C4-2B (cell line): ENCODE results near the gene MYH10.

Experiments used
- H3K27ac ChIP-seq: fragments of 450-650 bp; 2 replicates; pipeline ENCODE4 v1.5.1; 2017
- ZFX ChIP-seq: fragments of 450-650 bp; IDR thresholded peaks from 2 replicates; pipeline ENCODE4 v1.6.1; 2017
- TF ChIP-seq, protein P1 (sequence below): fragments of 450-650 bp; conservative IDR thresholded peaks from 2 replicates; pipeline ENCODE4 v1.5.1; 2017; ENCODE audit warnings: mild to moderate bottlenecking

The MYH10 gene

DNA sequence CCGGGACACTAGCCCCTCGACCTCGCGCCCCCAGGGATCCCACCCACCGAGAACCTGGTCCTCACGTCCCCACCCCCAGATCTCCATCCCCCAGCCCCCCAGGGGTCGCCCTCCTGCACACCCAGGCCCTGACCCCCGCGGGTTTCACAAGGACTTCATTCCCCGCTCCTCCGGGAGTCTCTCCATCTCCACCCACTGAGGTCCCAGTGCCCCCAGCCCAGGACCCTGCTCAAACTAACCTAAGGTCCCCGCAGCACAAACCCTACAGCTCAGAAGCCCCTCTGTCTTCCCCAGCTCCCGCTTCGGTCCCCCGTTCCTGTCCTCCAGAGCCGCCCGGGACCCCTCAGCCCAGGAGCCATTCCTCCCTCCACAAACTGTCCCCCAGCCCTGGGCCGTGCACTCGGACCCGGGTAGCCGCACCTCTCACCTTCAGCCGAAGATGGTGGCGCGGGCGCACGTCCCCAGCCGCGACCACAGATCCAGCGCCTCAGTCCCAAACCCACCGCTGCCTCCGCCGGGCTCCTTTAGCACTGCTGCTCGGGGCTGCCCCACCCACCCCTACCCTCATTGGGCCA, at the start of gene MYH10:
Gene MYH10 (minus strand): TSS at position 499 of the 575 bp plus-strand sequence. CDS start 7,479 bp downstream, outside the sequence.
- TF ChIP-seq ZFX, result no peak
- TF ChIP-seq, protein P1, sequence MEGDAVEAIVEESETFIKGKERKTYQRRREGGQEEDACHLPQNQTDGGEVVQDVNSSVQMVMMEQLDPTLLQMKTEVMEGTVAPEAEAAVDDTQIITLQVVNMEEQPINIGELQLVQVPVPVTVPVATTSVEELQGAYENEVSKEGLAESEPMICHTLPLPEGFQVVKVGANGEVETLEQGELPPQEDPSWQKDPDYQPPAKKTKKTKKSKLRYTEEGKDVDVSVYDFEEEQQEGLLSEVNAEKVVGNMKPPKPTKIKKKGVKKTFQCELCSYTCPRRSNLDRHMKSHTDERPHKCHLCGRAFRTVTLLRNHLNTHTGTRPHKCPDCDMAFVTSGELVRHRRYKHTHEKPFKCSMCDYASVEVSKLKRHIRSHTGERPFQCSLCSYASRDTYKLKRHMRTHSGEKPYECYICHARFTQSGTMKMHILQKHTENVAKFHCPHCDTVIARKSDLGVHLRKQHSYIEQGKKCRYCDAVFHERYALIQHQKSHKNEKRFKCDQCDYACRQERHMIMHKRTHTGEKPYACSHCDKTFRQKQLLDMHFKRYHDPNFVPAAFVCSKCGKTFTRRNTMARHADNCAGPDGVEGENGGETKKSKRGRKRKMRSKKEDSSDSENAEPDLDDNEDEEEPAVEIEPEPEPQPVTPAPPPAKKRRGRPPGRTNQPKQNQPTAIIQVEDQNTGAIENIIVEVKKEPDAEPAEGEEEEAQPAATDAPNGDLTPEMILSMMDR, result no peak
- peak within 1 kb of the TSS; percentile 98 for H3K27ac ChIP-seq

DNA sequence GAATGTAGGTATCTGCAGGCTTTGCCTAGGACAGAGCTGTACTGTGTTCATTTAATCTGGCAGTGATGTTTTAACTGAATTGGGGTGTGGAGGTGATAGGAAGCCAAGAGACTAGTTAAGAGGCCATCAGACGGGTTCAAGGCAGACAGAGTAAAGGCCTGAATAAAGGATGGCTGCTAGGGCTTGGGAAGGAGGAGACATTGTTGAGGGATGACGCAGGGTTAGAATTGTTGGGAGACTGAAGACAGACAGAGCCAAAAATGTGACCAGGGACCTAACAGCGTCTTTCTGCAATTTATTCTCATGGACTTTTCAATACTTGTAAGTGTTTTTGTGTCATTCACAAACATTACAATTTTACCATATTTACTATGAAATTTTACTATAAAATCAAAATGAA, 48.6 kb upstream of the MYH10 start:
- no peak overlapping the region for H3K27ac ChIP-seq
- TF ChIP-seq, protein P1, result no peak
- no peak for TF ChIP-seq ZFX

DNA sequence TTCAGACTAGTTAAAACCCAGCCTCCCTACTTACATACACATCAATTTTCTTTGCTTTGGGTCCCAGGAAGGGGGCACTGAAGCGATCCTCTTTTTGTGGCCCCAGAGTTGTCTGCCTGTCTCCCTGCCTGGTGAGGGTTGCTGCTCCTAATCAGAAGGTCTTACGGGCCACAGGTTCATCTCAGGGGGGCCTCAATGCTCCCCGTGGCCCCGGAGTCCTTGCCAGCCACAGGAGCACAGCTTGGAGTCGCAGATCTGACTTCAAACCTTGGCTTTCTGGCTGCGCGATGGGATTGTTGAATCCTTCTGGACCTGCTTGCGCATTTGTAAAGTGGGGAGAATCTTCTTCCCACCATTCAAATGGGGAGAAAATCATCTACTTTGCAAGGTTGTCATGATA, 44.8 kb upstream of the MYH10 start:
- no peak overlapping the region for H3K27ac ChIP-seq
- TF ChIP-seq, protein P1, result no peak
- no peak for TF ChIP-seq ZFX

DNA sequence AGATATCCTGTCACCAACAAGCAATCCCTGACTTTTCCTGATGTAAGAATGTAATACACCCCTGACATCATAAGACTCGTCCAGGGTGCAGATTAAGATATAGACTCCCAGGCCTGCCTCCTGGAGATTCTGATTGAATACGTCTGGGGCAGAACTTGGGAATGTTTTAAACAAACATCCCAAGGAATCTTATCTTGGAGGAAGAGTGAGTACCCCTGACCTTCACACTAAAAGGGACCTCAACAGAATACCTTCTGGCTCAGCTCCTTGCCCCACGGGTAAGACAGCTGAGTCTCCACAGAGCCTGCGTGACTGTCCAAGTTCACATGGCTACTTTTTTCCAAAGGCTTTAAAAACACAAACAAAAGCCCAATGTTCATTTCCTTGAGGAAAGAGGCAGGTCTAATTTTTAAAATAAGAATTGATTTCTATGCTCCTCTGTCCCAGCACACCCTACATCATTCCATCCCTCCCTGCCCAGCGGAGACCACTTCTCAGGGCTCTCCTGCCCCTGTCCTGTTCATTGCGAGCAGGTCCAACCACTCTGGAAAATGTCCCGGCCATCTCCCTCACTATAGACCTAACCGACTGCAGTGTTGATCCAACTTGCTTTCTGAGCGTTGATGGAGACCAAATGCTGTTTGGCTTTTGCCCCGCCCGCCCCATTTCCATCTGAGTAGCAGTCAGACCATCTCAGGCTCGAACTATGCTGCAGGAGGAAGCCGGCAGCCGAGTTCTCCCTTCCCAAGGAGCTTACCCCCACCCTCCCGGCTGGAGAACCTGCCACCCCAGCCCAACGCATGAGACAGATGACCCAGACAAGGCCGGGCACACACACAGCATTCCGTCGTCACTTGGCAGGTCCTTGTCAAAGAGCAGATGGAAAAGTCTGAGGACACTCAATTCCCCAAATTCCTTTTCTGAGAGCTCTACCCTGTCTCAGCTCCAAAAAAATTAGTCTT, 44.1 kb upstream of the MYH10 start:
- TF ChIP-seq ZFX, result no peak
- TF ChIP-seq, protein P1, result no peak
- H3K27ac ChIP-seq, result no peak overlapping the region

DNA sequence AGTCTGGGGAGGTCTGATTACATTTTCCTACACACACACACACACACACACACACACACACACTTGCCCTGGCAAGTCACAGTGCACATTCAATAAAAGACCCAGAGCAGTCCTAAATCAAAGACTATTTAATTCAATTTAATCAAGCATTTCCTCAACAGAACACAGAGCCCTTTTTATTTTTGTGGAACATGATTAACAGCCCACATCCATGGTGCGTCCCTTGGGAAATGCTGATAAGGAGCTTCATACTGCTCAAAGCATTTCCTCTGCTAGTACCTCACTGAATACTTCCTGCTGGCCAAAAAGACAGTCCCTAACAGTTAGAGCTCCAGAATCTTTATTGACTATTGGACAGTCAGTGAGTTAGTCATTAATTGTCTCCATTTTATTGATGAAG, 43.1 kb upstream of the MYH10 start:
- H3K27ac ChIP-seq, result no peak overlapping the region
- TF ChIP-seq, protein P1, result no peak
- no peak for TF ChIP-seq ZFX

DNA sequence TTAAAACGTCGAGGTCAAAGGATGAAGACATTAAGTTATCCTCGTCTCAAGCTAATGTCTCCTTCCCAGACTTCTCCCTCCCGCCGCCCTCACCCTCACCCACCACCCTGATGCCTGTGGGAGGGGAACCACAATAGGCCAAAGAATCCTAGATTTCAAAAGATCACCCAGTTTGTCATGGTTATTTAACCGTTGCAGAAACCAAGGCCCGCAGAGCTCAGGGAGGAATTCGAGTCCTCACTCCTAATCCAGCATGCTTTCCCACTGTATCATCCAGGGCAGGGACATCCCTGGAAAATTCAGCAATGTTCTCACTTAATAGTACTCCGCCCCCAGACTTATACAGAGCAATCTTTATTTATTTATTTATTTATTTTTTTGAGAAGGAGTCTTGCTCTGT, 41.8 kb upstream of the MYH10 start:
- H3K27ac ChIP-seq, result no peak overlapping the region
- TF ChIP-seq, protein P1, result no peak
- TF ChIP-seq ZFX, result no peak

DNA sequence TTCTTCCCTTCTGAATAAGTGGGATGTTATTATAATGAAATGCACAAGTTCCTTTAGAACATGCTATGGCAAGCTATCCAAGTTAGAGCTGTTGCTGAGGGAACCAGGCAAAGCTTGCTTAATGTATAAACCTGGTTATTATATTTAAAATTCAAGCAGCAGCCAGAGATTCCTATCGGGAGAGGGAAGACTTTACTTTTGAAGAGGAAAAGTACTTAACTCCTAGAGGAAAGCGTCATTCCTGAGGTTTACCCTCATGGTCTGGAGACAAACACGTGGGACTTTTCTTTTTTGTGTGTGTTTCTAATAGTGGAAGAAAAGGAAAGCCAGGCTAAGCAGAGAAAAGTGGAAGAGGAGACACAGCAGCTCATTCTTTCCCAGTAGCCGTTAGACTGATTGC, 39.9 kb upstream of the MYH10 start:
- H3K27ac ChIP-seq, result no peak overlapping the region
- TF ChIP-seq, protein P1, result no peak
- TF ChIP-seq ZFX, result no peak
